A673 (cell line): ENCODE measurements around the gene KLF12. TPM values are rescaled to one million over a fixed set of nuclear protein-coding genes. Genes with fewer than 3 reads are reported as not detected.

ENCODE experiments used
- BruUV-seq: library from RNA; stranded (reverse); fragments of 400-500 nt; replicated peaks from 2 replicates; lab custom pipeline; 2021; lab: Mats Ljungman, UMichigan
- CTCF ChIA-PET: fragments of 300-600 bp; sonication (Branson Sonifier 250); formaldehyde crosslinking; loops from one replicate; lab custom pipeline; 2022; ENCODE audit warnings: antibody characterized with exemption; lab: Charles Lee
- POLR2A ChIA-PET: fragments of 300-600 bp; sonication (Branson Sonifier 250); formaldehyde crosslinking; loops from one replicate; lab custom pipeline; 2022; ENCODE audit warnings: antibody characterized with exemption; ENCODE audit not compliant: low non-redundant PET; lab: Charles Lee
- DNase-seq: peaks from one replicate; pipeline ENCODE4 v3.0.0-alpha.2; 2015; ENCODE audit warnings: low spot score
- H3K27ac ChIP-seq: fragments of 200-600 bp; sonication (generic); 2 replicates; pipeline ENCODE4 v1.5.1; 2016; ENCODE audit warnings: mixed run types, low read depth, mild to moderate bottlenecking, mixed read lengths, antibody characterized with exemption, low read length; ENCODE audit not compliant: poor library complexity, severe bottlenecking
- H3K27me3 ChIP-seq: fragments of 200-600 bp; sonication (generic); replicated peaks from 2 replicates; pipeline ENCODE4 v1.6.1; 2017; ENCODE audit warnings: mixed run types, low read depth, mild to moderate bottlenecking, mixed read lengths, antibody characterized with exemption, low read length; ENCODE audit not compliant: insufficient read depth, poor library complexity
- H3K36me3 ChIP-seq: fragments of 200-600 bp; sonication (generic); 2 replicates; pipeline ENCODE4 v1.6.1; 2016; ENCODE audit warnings: mixed run types, mild to moderate bottlenecking, mixed read lengths, antibody characterized with exemption, low read length; ENCODE audit not compliant: insufficient read depth, poor library complexity, severe bottlenecking
- H3K4me1 ChIP-seq: fragments of 200-600 bp; sonication (generic); 2 replicates; pipeline ENCODE4 v1.6.1; 2017; ENCODE audit warnings: mixed run types, mild to moderate bottlenecking, mixed read lengths, antibody characterized with exemption, low read length; ENCODE audit not compliant: insufficient read depth, poor library complexity, severe bottlenecking
- H3K4me3 ChIP-seq: fragments of 200-600 bp; sonication (generic); 2 replicates; pipeline ENCODE4 v1.5.1; 2016; ENCODE audit warnings: low read depth, mixed run types, mild to moderate bottlenecking, mixed read lengths, low read length; ENCODE audit not compliant: poor library complexity, severe bottlenecking
- H3K9me3 ChIP-seq: fragments of 200-600 bp; sonication (generic); 2 replicates; pipeline ENCODE4 v1.6.1; 2016; ENCODE audit warnings: mixed run types, low read depth, mild to moderate bottlenecking, mixed read lengths, antibody characterized with exemption, low read length; ENCODE audit not compliant: poor library complexity, severe bottlenecking
- CTCF ChIP-seq: fragments of 300-800, 200-600 bp; sonication (generic); conservative IDR thresholded peaks from 2 replicates; pipeline ENCODE4 v1.5.1; 2017; ENCODE audit warnings: low read depth, mild to moderate bottlenecking, antibody characterized with exemption, low read length, moderate library complexity, mixed read lengths
- EZH2 ChIP-seq: fragments of 200-600 bp; sonication (generic); IDR thresholded peaks from 2 replicates; pipeline ENCODE4 v1.6.1; 2017; ENCODE audit warnings: borderline replicate concordance, low read depth, mild to moderate bottlenecking, mixed read lengths, antibody characterized with exemption, low read length; ENCODE audit not compliant: poor library complexity, severe bottlenecking
- intact Hi-C: fragments of 100-400 bp; cut with micrococcal nuclease; formaldehyde crosslinking; loops from one replicate; pipeline ENCODE4 v1.10.0; 2022; ENCODE audit not compliant: unreplicated experiment
- total RNA-seq: library from RNA; stranded (reverse); gene quantifications from 2 replicates; pipeline ENCODE4 v1.2.3, GENCODE V29; 2021

Gene KLF12
- total RNA-seq, 1 experiment from 2014 or later: 12.4 TPM

- Histone ChIP-seq H3K4me1 (no peaks in the 10 kb centered on the region), H3K36me3 (no peaks in the 10 kb centered on the region), H3K4me3 (no peak overlapping the region), H3K27me3 (no peaks in the 10 kb centered on the region), H3K27ac (no peak overlapping the region), H3K9me3 (no peaks in the 10 kb centered on the region)
- intact Hi-C loops: no loop called here
- POLR2A ChIA-PET: no interaction called here
- no TSS peak for BruUV-seq
- no peak for DNase-seq
- CTCF ChIA-PET: no interaction called here
- TF ChIP-seq EZH2: no peak
- TF ChIP-seq CTCF: no peak
Observed at GRCh38 chr13:74166261-74167004, 32.2 kb upstream of the KLF12 start.

- Histone ChIP-seq H3K36me3 (no peaks in the 10 kb centered on the region), H3K4me1 (no peaks in the 10 kb centered on the region), H3K9me3 (no peaks in the 10 kb centered on the region), H3K27me3 (no peaks in the 10 kb centered on the region), H3K27ac (no peak overlapping the region), H3K4me3 (no peak overlapping the region)
- ChIA-PET CTCF (no interaction called here), POLR2A (no interaction called here)
- BruUV-seq: no TSS peak
- no peak for DNase-seq
- no peak for TF ChIP-seq EZH2
- no peak for TF ChIP-seq CTCF
- intact Hi-C loops: no loop called here
Observed at GRCh38 chr13:74162782-74163181, 28.6 kb upstream of the KLF12 start.

GRCh38 chr13:74162135-74162534 is 27.9 kb upstream of the KLF12 start:
- no peaks in the 10 kb centered on the region for H3K27me3 ChIP-seq
- TF ChIP-seq EZH2: no peak
- no peak for TF ChIP-seq CTCF
- H3K4me3 ChIP-seq: no peak overlapping the region
- no peak for DNase-seq
- ChIA-PET CTCF (no interaction called here), POLR2A (no interaction called here)
- no peak overlapping the region for H3K27ac ChIP-seq
- no peaks in the 10 kb centered on the region for H3K36me3 ChIP-seq
- H3K4me1 ChIP-seq: no peaks in the 10 kb centered on the region
- H3K9me3 ChIP-seq: no peaks in the 10 kb centered on the region
- intact Hi-C loops: no loop called here
- no TSS peak for BruUV-seq
